ENCODE results near the gene GSC2. TPM values are rescaled to one million over a fixed set of nuclear protein-coding genes. Genes with fewer than 3 reads are reported as not detected.

Gene GSC2
- total RNA-seq, 4 donors from 2014 or later: not detected

- TF ChIP-seq, protein P1, sequence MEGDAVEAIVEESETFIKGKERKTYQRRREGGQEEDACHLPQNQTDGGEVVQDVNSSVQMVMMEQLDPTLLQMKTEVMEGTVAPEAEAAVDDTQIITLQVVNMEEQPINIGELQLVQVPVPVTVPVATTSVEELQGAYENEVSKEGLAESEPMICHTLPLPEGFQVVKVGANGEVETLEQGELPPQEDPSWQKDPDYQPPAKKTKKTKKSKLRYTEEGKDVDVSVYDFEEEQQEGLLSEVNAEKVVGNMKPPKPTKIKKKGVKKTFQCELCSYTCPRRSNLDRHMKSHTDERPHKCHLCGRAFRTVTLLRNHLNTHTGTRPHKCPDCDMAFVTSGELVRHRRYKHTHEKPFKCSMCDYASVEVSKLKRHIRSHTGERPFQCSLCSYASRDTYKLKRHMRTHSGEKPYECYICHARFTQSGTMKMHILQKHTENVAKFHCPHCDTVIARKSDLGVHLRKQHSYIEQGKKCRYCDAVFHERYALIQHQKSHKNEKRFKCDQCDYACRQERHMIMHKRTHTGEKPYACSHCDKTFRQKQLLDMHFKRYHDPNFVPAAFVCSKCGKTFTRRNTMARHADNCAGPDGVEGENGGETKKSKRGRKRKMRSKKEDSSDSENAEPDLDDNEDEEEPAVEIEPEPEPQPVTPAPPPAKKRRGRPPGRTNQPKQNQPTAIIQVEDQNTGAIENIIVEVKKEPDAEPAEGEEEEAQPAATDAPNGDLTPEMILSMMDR (IDR thresholded peaks at IDR 0.05; ENCODE audit: low read depth): no peak
Observed at GRCh38 chr22:19176732-19177131, 26.6 kb upstream of the GSC2 start.

DNA sequence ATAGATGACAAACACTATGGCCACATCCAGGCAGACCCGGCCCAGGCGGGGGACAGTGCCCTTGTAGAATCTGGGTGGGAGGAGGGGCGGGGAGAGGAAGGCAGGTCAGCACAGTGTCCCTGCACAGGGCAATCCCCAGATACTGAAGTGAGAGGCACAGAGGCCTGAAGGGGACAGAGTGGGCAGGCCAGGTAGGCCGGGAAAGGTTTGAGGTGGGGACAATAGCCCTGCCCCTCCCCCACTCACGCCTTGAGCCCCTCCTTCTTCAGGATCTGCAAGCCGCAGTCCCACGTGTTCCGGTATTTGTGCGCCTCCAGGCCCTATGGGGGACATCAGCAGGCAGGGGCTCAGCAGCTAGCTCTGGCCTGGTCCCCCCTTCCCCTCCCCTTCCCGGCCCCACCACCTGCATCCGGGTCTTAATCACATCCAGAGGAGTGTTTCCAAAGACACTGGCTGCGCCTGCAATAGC is 26.1 kb upstream of the GSC2 start:
- TF ChIP-seq, protein P1 (IDR thresholded peaks at IDR 0.05; ENCODE audit: low read depth): no peak

DNA sequence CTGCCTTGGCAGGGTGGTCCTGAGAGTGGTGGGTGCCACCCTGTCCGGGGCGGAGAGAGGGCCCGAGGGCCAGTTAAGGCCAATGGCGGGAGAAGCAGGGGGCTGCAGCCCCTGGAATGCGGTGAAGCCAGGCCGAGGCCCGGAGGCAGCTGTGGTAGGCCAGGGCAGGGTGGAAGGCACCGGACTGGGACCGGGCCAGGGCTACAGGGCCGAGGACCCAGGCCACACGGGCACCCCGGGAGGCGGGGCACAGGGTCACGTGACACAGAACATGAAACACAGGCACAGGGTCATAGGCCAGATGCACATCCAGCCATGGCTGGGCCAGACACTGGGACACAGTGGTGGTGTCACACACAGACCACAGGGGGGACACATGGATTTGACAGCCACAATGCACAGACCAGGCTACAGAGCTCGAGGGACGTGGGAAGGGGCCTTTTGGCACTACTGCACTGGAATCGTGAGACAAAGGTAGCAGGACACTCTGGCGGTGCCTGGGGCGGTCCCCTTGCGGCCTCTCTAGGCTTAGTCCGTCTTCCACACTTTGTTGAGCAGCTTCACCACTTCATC is 25.6 kb upstream of the GSC2 start:
- TF ChIP-seq, protein P1 (IDR thresholded peaks at IDR 0.05; ENCODE audit: low read depth): no peak

DNA sequence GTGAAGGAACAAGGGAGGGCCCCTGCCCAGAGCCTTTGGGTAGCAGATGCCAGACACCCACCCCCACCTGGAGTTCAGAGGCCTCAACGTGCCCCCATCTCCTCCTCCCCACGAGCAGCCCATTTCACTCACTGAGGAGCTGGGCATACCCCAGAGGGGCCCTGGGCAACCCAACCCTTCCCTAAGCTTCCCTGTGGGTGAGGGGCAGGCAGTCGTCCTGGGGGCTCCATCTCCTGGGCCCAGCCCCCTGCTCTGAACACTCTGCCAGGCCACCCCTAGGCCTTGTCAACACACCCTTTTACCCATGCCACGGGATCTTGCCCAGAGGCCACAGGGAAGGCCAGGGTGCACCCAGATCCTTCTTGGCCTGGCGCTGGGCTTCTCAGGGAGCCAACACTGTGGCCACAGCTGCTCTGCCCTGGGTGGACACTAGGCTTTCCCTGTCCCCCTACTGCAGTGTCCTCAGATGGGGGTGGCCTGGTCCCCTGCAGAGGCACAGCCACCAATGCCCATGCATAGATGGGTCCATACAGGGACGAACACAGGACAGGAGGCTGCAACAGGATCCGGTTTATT is 25.0 kb upstream of the GSC2 start:
- TF ChIP-seq, protein P1 (IDR thresholded peaks at IDR 0.05; ENCODE audit: low read depth): no peak

DNA sequence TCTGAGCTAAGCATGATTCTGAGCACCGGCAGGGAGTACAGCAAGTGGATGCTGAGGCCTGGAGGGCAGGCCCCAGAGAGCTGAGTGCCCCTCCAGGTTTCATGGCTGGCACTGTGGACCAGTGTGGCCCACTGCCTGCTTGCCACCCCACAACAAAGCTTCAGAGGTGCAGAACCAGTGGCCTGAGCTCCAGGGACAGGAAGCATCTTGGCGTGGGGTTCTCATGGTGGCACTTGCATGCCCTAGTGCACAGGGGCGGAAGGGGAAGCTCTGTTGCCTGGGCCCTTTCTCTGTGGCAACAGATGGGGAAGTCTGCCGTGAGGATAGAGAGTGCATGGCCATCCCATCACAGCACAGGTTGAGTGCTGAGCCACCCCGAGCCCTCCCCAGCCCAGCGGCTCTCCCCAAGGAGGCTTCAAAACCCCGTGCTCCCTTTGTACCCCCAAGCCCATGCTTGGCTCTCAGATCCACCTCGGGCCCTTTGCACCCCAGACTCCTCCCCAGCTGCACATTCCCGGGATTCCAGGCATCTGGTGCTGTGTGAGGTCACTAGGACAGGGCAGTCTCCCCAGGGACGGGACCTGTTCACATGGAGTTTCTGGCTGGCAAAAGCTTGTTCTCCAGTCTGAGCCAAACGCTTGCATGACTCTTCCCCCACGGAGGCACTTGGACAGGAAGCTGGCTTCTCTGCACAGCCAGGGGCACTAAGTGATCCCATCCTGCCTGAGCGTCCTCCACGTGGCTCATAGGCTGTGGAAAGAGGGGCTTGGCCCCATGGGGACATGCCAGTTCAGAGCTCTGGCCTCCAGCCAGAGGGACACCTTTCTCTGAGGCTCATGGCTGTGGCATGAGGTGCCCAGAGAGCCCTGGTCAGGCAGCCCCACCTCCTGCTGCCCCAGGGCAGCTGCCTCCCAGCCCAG is 24.3 kb upstream of the GSC2 start:
- TF ChIP-seq, protein P1 (IDR thresholded peaks at IDR 0.05; ENCODE audit: low read depth): no peak

GRCh38 chr22:19173047-19174035 is 23.2 kb upstream of the GSC2 start:
- TF ChIP-seq, protein P1 (IDR thresholded peaks at IDR 0.05; ENCODE audit: low read depth): no peak
